ENCODE data around the gene SEMA5A. TPM values are rescaled to one million over a fixed set of nuclear protein-coding genes. Genes with fewer than 3 reads are reported as not detected.

Gene SEMA5A
- total and polyA plus RNA-seq, 2 of the 13 experiments (the other 11 are each of a cell fraction or from before 2014, with no cell fraction given), result 0.01 TPM; not detected in 1

DNA sequence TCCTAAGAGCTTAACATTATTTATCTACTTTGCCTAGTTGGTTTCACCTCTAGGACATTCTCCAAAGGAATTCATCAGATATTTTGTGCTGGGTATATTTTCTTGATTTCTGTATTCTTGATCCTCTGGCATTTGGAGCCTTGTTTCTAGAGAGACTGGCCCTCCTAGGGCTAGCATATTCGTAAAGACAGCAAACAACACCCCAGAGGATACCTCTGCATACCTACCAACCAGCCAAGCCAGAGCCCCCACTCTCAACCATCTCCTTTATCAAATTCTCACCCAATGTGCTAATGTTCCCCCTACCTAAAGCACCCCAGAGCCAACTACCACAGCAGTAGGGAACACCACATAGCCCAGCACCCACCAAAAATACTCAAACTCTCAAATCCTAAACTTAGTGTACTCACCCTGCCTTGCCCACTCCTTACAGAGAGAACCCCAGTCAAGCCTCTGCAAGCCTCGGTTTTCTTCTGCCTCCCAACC, 149.5 kb downstream of the SEMA5A start:
- intact Hi-C loops (cut with micrococcal nuclease; ENCODE audit: unreplicated experiment), result no loop called here
- H3K27me3 ChIP-seq (ENCODE audit: control insufficient read depth in 1 of 2, insufficient read depth in 2 of 2, low read length in 2 of 2), result no peaks in the 10 kb centered on the region
- no TSS peak for BruUV-seq (replicated peaks)
- POLR2A ChIA-PET, result no interaction called here
- no peaks in the 10 kb centered on the region for H4K20me1 ChIP-seq (ENCODE audit: insufficient read depth, low read length)
- no peak overlapping the region for H2AFZ ChIP-seq (ENCODE audit: low read length)
- no peak for DNase-seq (ENCODE audit: low spot score)
- no peak overlapping the region for H3K27ac ChIP-seq (ENCODE audit: extremely low read length, insufficient read depth, low read length)
- TF ChIP-seq ZNF780A (CRISPR knock-in tag; IDR thresholded peaks at IDR 0.05) (no peak), THAP11 (CRISPR knock-in tag; IDR thresholded peaks at IDR 0.05) (no peak), ZNF589 (CRISPR knock-in tag; conservative IDR thresholded peaks at IDR 0.05) (no peak), ZNF207 (IDR thresholded peaks at IDR 0.05; ENCODE audit: borderline replicate concordance) (no peak), PRDM10 (CRISPR knock-in tag; IDR thresholded peaks at IDR 0.05; ENCODE audit: low read depth) (no peak), ZBTB42 (CRISPR knock-in tag; IDR thresholded peaks at IDR 0.05) (no peak), ZNF367 (CRISPR knock-in tag; IDR thresholded peaks at IDR 0.05; ENCODE audit: borderline replicate concordance) (no peak), MEIS1 (CRISPR knock-in tag; IDR thresholded peaks at IDR 0.05; ENCODE audit: borderline replicate concordance) (no peak), KAT2B (IDR thresholded peaks at IDR 0.05; ENCODE audit: borderline replicate concordance, low read depth, low read length) (no peak), NFKB2 (CRISPR knock-in tag; IDR thresholded peaks at IDR 0.05; ENCODE audit: borderline replicate concordance) (no peak), CBX2 (IDR thresholded peaks at IDR 0.05; ENCODE audit: low read depth, low read length) (no peak), CBX2 (CRISPR knock-in tag; IDR thresholded peaks at IDR 0.05; ENCODE audit: low read depth) (no peak), ELF1 (CRISPR knock-in tag; IDR thresholded peaks at IDR 0.05) (no peak), FOXA1 (IDR thresholded peaks at IDR 0.05) (no peak), FOXA1 (CRISPR knock-in tag; IDR thresholded peaks at IDR 0.05) (no peak), ZNF768 (CRISPR knock-in tag; IDR thresholded peaks at IDR 0.05) (no peak), ZNF235 (CRISPR knock-in tag; IDR thresholded peaks at IDR 0.05; ENCODE audit: borderline replicate concordance) (no peak), JUN (CRISPR knock-in tag; IDR thresholded peaks at IDR 0.05) (no peak), NFE2 (CRISPR knock-in tag; IDR thresholded peaks at IDR 0.05) (no peak), ARID2 (CRISPR knock-in tag; IDR thresholded peaks at IDR 0.05; ENCODE audit: borderline replicate concordance) (no peak)
- TF ChIP-seq, protein P1, sequence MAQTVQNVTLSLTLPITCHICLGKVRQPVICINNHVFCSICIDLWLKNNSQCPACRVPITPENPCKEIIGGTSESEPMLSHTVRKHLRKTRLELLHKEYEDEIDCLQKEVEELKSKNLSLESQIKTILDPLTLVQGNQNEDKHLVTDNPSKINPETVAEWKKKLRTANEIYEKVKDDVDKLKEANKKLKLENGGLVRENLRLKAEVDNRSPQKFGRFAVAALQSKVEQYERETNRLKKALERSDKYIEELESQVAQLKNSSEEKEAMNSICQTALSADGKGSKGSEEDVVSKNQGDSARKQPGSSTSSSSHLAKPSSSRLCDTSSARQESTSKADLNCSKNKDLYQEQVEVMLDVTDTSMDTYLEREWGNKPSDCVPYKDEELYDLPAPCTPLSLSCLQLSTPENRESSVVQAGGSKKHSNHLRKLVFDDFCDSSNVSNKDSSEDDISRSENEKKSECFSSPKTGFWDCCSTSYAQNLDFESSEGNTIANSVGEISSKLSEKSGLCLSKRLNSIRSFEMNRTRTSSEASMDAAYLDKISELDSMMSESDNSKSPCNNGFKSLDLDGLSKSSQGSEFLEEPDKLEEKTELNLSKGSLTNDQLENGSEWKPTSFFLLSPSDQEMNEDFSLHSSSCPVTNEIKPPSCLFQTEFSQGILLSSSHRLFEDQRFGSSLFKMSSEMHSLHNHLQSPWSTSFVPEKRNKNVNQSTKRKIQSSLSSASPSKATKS (CRISPR knock-in tag; IDR thresholded peaks at IDR 0.05), result no peak
- no peak overlapping the region for H3K4me3 ChIP-seq (replicated peaks in 1 of 3; ENCODE audit: insufficient read depth in 1 of 3, low read depth in 2 of 3, low read length in 3 of 3)
- no peak overlapping the region for H3K9ac ChIP-seq (ENCODE audit: insufficient read depth, low read depth, low read length)
- no peaks in the 10 kb centered on the region for H3K9me3 ChIP-seq (ENCODE audit: low read length)
- no peak for ATAC-seq
- CTCF ChIA-PET (ENCODE audit: low intra/inter-chr PET ratio, low total read pairs), result no interaction called here
- no peak for FAIRE-seq
- H3K4me2 ChIP-seq (ENCODE audit: low read depth, low read length), result no peak overlapping the region
- no peaks in the 10 kb centered on the region for H3K36me3 ChIP-seq (replicated peaks in 1 of 2; ENCODE audit: control insufficient read depth in 1 of 2, insufficient read depth in 2 of 2, low read length in 2 of 2)
- H3K4me1 ChIP-seq (ENCODE audit: insufficient read depth, low read length), result no peaks in the 10 kb centered on the region
- 0% methylated on average over 2 of the region's 2 CpGs for WGBS (ENCODE audit: low lambda C conversion rate)
- in situ Hi-C loops (cut with HindIII; ENCODE audit: extremely low pct_ligation_motif_present, low pct_unique_long_range_greater_than_20kb), result no loop called here
- no peaks in the 10 kb centered on the region for H3K79me2 ChIP-seq (ENCODE audit: insufficient read depth, low read length)
